ENCODE measurements around the gene MAP4K2.

MAP4K2 gene

GRCh38 chr11:64736654-64737053 is 66.4 kb downstream of the MAP4K2 start:
- TF ChIP-seq EZH2 (IDR thresholded peaks at IDR 0.05; ENCODE audit: borderline replicate concordance, low read length) (no peak), CTCF (IDR thresholded peaks at IDR 0.05; ENCODE audit: low read length) (no peak)
- no peaks in the 10 kb centered on the region for H3K9me2 ChIP-seq (ENCODE audit: low read depth, low read length)
- H3K27ac ChIP-seq (ENCODE audit: low read depth, low read length, poor library complexity, severe bottlenecking): no peak overlapping the region
- no peaks in the 10 kb centered on the region for H3K79me2 ChIP-seq (ENCODE audit: insufficient read depth, low read length)
- no peaks in the 10 kb centered on the region for H3F3A ChIP-seq (ENCODE audit: insufficient read depth, low read length)
- H4K20me1 ChIP-seq (ENCODE audit: insufficient read depth, low read length): no peaks in the 10 kb centered on the region
- no peak overlapping the region for H3K9ac ChIP-seq (ENCODE audit: low read length)
- no peak overlapping the region for H3K4me3 ChIP-seq (ENCODE audit: low read depth, low read length, poor library complexity, severe bottlenecking)
- no peaks in the 10 kb centered on the region for H3K27me3 ChIP-seq (ENCODE audit: insufficient read depth, low read length)
- H3K4me2 ChIP-seq (ENCODE audit: low read length): no peak overlapping the region
- H2AFZ ChIP-seq (ENCODE audit: low read length): no peak overlapping the region
- no peaks in the 10 kb centered on the region for H3K9me3 ChIP-seq (ENCODE audit: low read length)
- no peaks in the 10 kb centered on the region for H3K4me1 ChIP-seq (ENCODE audit: insufficient read depth, low read length, severe bottlenecking)
- H3K36me3 ChIP-seq (ENCODE audit: insufficient read depth, low read length): no peaks in the 10 kb centered on the region; the same call in 1 of the 2 replicates

- Histone ChIP-seq H4K20me1 (ENCODE audit: insufficient read depth, low read length) (no peaks in the 10 kb centered on the region), H3K4me3 (ENCODE audit: low read depth, low read length, poor library complexity, severe bottlenecking) (no peak overlapping the region), H3K4me1 (ENCODE audit: insufficient read depth, low read length, severe bottlenecking) (no peaks in the 10 kb centered on the region), H3K9me2 (ENCODE audit: low read depth, low read length) (no peaks in the 10 kb centered on the region), H3K79me2 (ENCODE audit: insufficient read depth, low read length) (no peaks in the 10 kb centered on the region), H3K9ac (ENCODE audit: low read length) (no peak overlapping the region), H2AFZ (ENCODE audit: low read length) (no peak overlapping the region), H3K36me3 (ENCODE audit: insufficient read depth, low read length) (no peaks in the 10 kb centered on the region; the same call in 1 of the 2 replicates), H3K27me3 (ENCODE audit: insufficient read depth, low read length) (no peaks in the 10 kb centered on the region), H3K9me3 (ENCODE audit: low read length) (no peaks in the 10 kb centered on the region), H3F3A (ENCODE audit: insufficient read depth, low read length) (no peaks in the 10 kb centered on the region), H3K27ac (ENCODE audit: low read depth, low read length, poor library complexity, severe bottlenecking) (no peak overlapping the region), H3K4me2 (ENCODE audit: low read length) (no peak overlapping the region)
- TF ChIP-seq CTCF (IDR thresholded peaks at IDR 0.05; ENCODE audit: low read length): no peak
- TF ChIP-seq EZH2 (IDR thresholded peaks at IDR 0.05; ENCODE audit: borderline replicate concordance, low read length): no peak
Observed at GRCh38 chr11:64735725-64736259, 67.2 kb downstream of the MAP4K2 start.
